Stimulated activated CD4-positive, alpha-beta T cell treated with anti-CD3 and anti-CD28 coated beads, Interleukin-4, amount 100 ng/mL, for 4 hours (primary cell): ENCODE data around the gene NTF3.

Source experiments
- DNase-seq, 2 experiments: peaks; one replicate each; pipeline ENCODE4 v3.0.0-alpha.2; 2020

Gene NTF3

DNA sequence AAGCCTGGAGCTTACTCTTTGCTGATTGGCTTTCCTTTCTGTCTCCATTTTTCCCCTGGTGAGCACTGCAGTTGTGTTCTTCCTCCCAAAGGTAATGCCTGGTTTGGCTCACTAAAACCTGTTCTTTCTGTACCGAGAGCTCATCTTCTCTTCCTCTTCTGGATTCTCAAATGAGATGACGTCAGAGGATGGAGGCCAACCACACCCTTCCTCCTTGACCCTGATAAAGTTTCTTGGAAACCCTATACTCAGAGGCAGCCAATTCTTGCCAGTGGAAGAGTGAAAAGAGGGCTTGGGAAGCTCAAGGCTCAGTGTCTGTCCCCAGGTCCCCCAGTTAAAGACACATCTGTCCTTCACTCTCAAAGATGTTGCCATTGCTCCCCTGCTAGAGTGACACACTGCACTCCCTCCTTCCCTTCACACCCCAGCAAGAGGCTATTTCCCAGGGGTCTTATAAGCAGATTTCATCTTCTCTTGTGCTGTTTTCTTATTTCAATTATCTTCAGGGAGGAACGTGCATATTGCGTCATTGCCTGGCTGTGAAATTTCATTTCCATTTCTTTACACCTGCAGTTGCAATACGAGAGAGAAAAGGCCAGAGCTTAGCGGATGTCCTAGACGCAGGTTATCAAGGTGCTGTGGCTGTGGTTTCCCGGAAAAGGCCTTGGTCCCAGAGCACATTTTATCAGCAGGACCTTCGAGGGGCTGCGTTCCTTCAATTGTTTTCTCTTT, 27.3 kb downstream of the NTF3 start:
- DNase-seq = no peak

DNA sequence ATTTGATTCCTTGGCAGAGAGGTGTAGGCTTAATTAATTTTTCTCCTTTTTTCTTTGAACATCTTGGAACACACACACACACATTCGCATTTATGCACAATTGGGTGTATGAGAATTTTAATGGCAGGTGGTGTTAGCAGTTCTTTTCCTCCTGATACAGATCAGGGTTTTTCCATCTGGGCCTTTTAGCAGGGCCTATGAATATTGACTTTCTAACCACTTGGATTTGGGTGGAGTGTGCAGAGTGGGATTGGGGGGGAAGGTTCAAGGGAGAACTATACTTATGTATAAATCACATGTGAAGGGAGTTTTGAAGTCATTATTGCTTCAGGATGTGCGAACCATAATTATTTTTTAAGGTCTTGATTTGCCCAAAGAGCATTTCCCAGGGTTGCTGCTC, 28.9 kb downstream of the NTF3 start:
- DNase-seq = no peak

DNA sequence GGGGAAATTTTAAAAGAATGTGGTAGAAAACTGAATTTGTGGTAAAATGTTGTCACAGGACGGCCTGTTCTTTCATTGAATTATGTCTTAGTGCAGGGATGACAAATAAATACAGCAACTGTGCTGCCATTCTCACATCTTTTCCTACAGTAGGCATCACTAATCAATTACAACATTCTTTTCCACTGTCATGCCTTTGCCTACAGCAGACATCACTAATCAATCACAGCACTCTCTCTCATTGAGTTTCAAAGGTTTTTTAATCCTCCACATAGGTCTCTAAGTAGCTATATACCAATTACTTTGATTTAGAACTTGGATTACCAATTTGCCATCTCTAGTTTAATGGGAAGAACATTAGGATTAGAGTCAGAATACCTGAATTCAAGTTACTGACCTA, 30.1 kb downstream of the NTF3 start:
- DNase-seq = no peak

DNA sequence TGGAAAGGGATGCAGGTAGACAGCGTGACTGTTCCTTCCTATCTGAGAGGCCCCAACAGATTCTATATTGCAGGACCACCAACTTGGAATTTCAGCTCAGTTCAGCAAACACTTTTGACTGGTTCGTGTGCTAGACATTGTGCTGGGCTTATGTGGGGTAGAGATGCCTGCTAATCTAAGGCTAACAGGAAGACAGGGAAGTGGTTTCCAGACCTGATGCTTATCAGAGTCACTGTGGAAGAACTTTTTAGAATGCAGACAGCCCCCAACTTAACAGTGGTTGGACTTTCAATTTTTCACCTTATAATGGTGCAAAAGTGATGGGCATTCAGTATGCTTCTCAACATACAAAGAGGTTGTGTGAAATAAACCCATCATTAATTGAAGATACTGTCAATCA, 32.2 kb downstream of the NTF3 start:
- no peak for DNase-seq

DNA sequence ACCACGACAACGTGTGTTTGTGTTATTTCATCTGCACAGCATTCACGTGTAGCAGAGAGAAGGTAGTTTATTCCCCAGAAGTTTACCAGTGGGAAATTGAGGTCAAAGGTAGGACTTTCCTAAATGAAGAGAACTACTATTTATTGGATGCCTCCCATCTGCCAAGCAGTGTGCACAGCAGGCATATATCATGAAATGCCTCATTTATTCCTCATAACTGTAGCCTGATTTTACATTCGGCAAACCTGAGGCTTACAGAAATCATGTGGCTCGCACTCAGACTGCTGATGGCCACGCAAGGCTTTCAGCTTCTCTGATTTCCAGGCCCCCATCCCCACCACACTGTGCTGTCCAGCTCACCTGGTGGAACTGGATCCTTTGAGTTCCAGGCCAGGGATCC, 33.5 kb downstream of the NTF3 start:
- DNase-seq = no peak

DNA sequence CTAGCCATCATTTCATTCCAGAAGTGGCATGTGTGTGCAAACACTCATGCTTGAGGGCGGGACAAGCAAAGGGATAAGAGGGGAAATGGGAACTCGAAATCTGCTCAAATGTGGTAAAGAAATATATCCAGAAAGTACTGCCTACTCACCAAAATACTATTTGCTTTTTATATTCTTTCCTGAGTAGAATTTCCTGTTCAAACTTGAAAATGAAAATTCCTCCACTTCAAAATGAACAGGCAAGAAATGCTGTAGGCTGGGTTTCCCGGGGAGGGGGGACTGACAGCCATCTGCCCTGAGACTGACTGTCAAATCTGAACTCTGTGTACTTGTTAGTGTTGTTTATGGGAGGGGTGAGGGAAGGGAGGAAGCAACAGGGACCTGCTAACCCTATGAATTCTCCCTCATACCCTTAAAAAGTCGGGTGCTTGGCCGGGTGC, 34.6 kb downstream of the NTF3 start:
- DNase-seq = no peak

GRCh38 chr12:5467931-5468330, 36.0 kb downstream of the NTF3 start:
- DNase-seq = no peak

DNA sequence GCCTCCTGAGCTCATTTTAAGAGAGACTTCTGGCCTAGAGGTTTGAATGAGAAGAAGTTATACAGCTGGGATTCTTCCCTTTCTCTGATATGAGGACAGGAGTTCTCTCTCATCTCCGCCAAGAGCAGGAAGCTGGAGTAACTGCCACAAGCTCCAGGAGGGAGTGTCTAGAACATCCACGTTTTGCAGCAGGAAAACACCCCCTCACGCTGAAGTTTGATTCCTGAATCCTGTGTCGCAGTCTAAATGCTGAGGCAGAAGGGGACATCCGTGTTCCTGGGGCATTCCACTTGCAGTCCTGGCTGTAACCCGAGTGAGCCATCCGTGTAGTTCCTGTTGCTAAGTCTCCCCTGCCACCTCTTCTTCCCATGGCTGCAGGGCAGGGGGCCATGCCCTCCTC, 38.3 kb downstream of the NTF3 start:
- no peak for DNase-seq

DNA sequence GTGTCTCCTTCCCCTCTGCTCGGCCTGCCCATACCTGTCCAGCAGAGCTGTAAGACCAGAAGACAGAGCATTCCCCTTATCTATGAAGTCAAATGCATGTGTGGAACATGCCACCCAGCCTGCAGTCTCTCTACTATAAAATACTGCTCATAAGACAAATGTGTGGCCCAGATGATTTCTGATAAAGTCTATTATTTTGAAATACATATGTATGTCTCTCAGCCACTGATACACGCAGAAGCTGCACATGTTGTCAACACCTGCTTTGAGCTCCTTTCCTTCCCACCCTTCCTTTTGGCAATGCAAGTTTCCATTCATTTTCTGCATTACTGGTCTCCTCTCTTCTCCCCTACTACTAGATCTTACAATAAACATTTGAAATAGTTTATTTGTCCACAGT, 38.8 kb downstream of the NTF3 start:
- DNase-seq = no peak

DNA sequence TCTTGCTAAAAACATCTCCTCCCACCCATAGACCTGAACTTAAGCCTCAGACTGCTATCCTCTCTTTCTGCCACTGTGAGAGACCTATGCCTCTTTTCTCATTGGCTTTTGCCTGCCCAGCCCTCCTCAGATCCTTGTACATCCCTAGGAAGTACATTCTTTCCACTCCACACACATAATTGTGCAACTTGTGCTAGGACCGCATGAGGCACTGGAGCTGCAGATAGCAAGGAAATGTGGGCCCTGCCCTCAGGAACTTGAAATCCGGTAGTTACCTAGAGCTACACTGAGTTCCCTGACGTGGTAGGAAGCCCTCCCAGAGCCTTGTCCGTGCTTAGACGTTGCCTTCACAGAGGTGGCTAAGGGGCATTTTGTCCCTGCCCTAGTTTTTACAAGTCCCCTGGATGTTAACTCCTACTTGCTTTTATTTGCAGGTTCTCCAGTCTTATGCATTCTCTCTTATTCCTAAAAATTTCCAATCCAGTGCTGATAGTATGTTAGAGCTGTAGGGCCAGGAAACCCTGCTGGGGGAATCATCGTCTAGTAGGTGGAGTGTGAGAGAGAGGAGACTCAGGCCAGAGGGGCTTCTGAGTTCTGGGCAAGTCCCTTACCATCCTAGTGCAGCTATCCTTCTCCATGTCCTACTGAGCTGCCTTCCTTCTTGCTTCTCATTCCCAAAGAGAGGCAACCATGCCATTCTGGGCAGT, 41.3 kb downstream of the NTF3 start:
- DNase-seq = no peak

DNA sequence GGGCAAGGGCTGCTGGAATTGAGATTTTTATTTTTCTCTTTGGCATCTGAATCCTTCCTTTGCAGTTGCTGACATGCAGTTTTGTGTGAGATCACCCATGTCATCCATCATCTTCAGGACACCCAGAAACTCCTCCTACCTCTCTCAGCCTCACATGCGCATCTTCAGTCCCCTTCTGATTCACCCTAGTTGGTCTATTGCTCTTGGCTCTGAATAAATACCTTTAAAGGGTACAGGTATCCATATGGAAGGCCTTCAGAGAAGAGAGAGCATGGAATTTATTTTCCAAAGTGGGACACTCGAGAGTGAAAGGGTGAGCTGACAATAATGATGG, 41.8 kb downstream of the NTF3 start:
- DNase-seq = no peak

DNA sequence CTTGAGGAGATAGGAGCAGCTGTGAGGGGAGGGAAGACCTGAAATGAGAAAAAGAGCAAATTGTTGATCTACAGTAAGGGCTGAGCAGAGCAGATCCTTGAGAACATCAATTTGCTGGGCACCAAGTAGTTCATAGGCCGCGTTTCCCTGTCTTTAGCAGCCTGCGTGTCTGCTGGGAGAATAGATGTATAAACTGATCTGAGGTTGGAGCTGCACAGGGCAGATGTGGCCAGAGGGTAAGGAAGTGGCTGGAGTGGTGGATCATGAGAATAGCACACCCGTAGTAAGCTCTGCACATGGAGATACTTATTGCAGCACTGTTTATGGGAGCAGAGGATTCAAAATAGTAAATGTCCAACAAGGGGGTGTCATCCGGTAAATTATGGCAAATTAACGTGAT, 44.4 kb downstream of the NTF3 start:
- no peak for DNase-seq

DNA sequence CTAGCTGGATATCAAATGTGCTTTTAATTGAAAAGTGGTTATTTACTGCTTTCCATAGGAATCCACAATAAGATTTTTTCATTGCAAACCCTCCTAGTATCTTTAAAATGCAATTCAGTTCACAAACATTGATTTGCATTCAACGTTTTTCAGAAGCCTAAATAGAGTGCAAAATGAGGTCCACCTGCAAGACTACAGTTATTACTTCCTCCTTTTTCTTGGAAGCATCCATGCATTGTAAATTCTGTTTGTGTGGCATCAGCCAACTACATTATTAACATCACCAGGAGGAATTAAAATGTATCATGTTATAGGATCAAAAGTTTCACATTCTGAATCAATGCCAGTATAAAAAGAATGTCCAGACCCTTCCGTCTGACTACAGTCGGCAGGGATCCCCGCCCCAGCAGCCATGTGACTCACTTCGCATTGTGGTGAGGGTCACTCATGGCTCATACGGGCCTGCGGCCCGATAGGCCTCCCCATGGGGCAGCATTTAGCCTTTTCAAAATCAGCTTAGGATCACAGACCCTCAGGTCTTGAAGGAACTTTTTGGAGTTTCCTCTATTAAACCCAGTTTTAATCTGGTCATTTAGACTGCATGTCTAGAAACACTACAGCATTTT, 46.3 kb downstream of the NTF3 start:
- no peak for DNase-seq

- no peak for DNase-seq
Observed at GRCh38 chr12:5479761-5480160, 47.9 kb downstream of the NTF3 start.

DNA sequence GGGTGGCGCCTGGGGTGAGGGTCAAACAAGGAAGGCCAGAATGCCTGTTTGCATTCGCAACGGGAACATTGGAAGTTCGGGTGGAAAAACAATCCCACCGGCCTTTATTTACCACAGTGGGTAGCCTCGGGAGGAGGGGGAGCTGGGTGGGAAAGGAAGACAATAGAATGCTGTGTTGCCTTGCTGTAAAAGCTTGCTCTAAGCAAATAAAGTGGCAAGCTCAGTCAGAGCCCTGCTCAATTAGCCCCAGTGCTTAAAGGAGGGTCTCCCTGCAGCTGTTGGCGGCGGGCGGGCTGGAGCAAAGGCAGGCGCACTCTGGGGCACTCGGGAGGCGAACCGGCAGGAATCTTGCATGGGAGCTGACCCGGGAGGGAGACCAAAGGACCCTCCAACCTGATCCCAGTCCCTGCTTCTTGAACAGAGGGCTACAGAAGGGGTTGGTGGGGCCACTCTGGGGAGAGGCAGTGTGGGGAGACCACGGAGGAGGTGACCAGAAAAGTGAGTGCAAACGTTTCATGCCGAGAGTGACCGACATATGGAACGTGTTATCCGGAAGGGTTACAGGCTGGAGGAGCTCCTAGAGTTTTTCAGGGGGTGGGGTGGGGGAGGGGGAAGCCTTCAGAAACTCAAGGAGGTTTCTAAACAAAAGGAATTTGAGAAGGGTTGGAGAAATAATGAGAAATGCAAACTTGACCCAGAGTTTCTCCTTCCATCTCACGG, 48.5 kb downstream of the NTF3 start:
- DNase-seq = no peak

- DNase-seq = no peak
Observed at GRCh38 chr12:5480938-5481303, 49.0 kb downstream of the NTF3 start.

DNA sequence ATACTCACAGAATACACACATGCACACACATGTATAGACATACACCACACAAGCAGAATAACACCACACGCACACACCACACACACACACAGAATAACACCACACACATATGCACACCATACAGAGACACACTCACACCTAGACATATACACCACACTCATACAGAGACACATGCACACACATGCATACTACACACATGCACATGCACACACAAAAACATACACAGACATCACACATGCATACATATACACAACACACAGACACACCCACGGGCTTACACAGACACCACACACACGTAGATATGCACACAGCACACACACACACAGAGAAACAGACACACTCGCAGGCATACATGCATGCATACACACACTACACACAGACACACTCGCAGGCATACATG, 49.7 kb downstream of the NTF3 start:
- no peak for DNase-seq

GRCh38 chr12:5484426-5484825, 52.5 kb downstream of the NTF3 start:
- DNase-seq = no peak

DNA sequence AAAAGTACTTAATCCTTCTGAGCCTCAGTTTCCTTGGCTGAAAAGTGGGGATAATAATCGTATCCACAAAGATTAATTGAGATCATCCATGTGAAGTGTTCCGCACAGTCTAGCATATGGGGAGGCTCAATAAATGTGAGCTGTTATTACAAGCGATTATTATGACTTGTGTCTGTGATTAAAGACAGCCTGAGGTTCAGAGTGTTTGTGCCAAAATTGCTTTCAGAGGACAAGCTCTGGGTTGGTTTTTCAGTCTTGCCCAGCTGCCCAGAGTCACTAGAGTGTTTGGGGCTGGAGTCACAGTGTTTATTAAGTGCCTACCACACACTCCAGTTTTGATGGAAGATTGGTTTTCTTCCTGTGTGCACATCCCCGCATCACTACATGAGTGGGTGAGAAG, 53.5 kb downstream of the NTF3 start:
- DNase-seq = no peak

DNA sequence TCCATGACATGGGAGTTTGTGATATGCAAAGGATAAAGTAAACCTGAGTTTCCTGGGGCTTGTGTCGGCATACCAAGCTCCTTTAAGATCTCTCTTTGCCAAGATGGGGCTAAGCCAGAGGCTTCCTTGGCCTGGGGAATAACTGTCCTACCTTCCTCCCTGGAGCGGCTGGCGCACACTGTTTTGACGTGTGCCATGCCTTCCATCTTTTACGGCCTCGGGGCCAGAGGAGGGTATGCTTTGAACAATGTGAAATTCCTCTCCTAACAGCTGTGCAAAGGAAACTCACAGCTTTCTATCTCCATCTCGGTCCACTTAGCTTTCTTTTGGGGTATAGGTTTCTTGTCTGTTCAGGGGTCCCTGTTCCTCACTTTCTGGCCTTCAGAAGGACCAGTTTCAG, 55.2 kb downstream of the NTF3 start:
- DNase-seq = no peak

DNA sequence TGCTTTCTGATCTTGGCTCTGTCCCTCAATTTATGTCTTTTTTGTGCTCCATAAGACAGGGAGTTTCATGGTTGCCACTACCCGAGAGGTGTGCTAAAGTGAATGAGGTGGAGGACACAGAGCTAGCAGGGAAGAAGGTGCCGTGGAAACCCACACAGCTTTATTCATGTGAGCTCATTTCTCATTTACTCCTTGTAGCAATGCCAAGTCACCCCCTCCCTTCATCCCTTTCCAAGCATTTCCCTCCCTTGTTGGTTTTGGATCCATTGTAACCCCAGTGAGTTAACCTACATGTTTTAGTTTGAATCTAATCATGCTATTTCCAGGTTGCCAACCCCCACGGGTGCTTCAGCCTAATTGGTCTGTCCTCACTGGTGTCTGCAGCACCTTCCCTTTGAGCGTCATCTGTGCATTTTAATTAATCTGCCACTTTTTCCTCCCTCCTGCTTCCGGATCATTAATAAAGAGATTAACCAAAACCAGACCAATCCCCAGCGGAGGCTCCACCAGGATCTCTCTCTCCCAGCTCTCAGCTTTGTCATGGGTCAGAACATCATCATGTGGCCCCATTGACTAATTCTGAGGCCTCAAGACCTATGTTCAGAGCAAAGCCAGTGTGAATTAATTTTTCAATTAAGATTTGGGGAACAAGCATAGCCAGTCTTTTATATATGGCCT, 56.2 kb downstream of the NTF3 start:
- no peak for DNase-seq

- DNase-seq = no peak
Observed at GRCh38 chr12:5488626-5488955, 56.7 kb downstream of the NTF3 start.

DNA sequence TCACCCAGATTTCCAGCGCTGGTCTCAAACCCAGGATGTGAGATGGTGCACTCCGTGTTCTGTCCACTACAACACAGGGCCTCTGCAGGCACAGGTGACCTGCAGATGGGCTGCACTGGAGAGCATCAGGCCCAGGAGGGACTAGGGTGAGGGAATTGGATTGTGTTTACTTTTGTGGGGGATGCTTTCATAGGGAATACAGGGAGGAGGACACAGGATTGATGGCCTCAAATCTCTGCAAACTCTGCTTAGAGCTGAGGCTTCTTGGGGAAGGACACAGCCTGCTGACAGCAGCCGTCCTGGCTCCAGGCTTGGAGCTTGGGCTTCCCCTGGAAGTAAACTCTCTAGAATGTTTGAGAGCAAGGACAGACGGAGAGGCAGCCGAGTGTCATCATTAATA, 57.1 kb downstream of the NTF3 start:
- no peak for DNase-seq
